ENCODE measurements around the gene DCC.

- TF ChIP-seq CTCF (IDR thresholded peaks at IDR 0.05; ENCODE audit: control extremely low read depth in 1 of 3, insufficient read depth in 1 of 3, low read depth in 1 of 3, low read length in 3 of 3) (no peak), NRF1 (IDR thresholded peaks at IDR 0.05; ENCODE audit: low read depth, low read length) (no peak), CHD1 (IDR thresholded peaks at IDR 0.05; ENCODE audit: low read depth, low read length) (no peak), RFX5 (IDR thresholded peaks at IDR 0.05; ENCODE audit: borderline replicate concordance, low read depth, low read length) (no peak), YY1 (IDR thresholded peaks at IDR 0.05; ENCODE audit: low read depth, low read length) (no peak), TEAD4 (IDR thresholded peaks at IDR 0.05; ENCODE audit: low read depth, low read length) (no peak), POLR2AphosphoS5 (IDR thresholded peaks at IDR 0.05; ENCODE audit: low read depth, low read length) (no peak), EGR1 (IDR thresholded peaks at IDR 0.05; ENCODE audit: borderline replicate concordance, low read depth, low read length) (no peak), MAX (IDR thresholded peaks at IDR 0.05) (no peak), TAF1 (IDR thresholded peaks at IDR 0.05; ENCODE audit: low read depth, low read length) (no peak)
Observed at GRCh38 chr18:53224128-53224778, 884.3 kb downstream of the DCC start.

Measured in H1 (cell line).